HepG2 (cell line): ENCODE measurements around the gene MMP25. TPM values are rescaled to one million over a fixed set of nuclear protein-coding genes. Genes with fewer than 3 reads are reported as not detected.

Experiments
- BCL3 ChIP-seq: sonication (generic); formaldehyde crosslinking; IDR thresholded peaks from 2 replicates; pipeline ENCODE4 v1.5.1; 2020; ENCODE audit warnings: mild to moderate bottlenecking, missing genetic modification reagents, moderate library complexity
- ELF1 ChIP-seq: sonication (generic); formaldehyde crosslinking; IDR thresholded peaks from 2 replicates; pipeline ENCODE4 v1.4.0; 2020; ENCODE audit warnings: missing genetic modification reagents
- MAX ChIP-seq: IDR thresholded peaks from 2 replicates; pipeline ENCODE4 v1.6.1; 2012; ENCODE audit warnings: inconsistent platforms
- MYC ChIP-seq: sonication (generic); formaldehyde crosslinking; IDR thresholded peaks from 2 replicates; pipeline ENCODE4 v1.9.0; 2021; ENCODE audit warnings: missing genetic modification reagents, borderline replicate concordance
- MYNN ChIP-seq: sonication (generic); formaldehyde crosslinking; IDR thresholded peaks from 2 replicates; pipeline ENCODE4 v1.4.0; 2020; ENCODE audit warnings: mild to moderate bottlenecking, low read depth, missing genetic modification reagents
- NFE2 ChIP-seq: sonication (generic); formaldehyde crosslinking; IDR thresholded peaks from 2 replicates; pipeline ENCODE4 v1.4.0; 2020; ENCODE audit warnings: missing genetic modification reagents
- RARG ChIP-seq: sonication (generic); formaldehyde crosslinking; IDR thresholded peaks from 2 replicates; pipeline ENCODE4 v1.4.0; 2020; ENCODE audit warnings: low read depth, mild to moderate bottlenecking, missing genetic modification reagents
- RFX1 ChIP-seq: fragments of 450-650 bp; IDR thresholded peaks from 2 replicates; pipeline ENCODE4 v1.6.1; 2017
- RNF2 ChIP-seq: fragments of 450-650 bp; conservative IDR thresholded peaks from 2 replicates; pipeline ENCODE4 v1.6.1; 2016; ENCODE audit warnings: low read depth
- SMAD1 ChIP-seq: sonication (generic); formaldehyde crosslinking; IDR thresholded peaks from 2 replicates; pipeline ENCODE4 v1.4.0; 2020; ENCODE audit warnings: missing genetic modification reagents, low read depth, mild to moderate bottlenecking, borderline replicate concordance
- SMARCC2 ChIP-seq: fragments of 450-650 bp; IDR thresholded peaks from 2 replicates; pipeline ENCODE4 v1.6.1; 2017; ENCODE audit warnings: antibody characterized with exemption, mild to moderate bottlenecking
- SRSF9 ChIP-seq: fragments of 200-400 bp; formaldehyde crosslinking; IDR thresholded peaks from 2 replicates; pipeline ENCODE4 v1.6.1; 2018; ENCODE audit warnings: borderline replicate concordance, mild to moderate bottlenecking, low read depth, low read length; ENCODE audit not compliant: insufficient read depth, poor library complexity, severe bottlenecking
- TCF7L2 ChIP-seq: IDR thresholded peaks from 2 replicates; pipeline ENCODE4 v1.6.1; 2011; ENCODE audit warnings: mild to moderate bottlenecking, low read depth, low read length, moderate library complexity
- ZKSCAN5 ChIP-seq: sonication (generic); formaldehyde crosslinking; IDR thresholded peaks from 2 replicates; pipeline ENCODE4 v1.5.1; 2020; ENCODE audit warnings: mild to moderate bottlenecking, missing genetic modification reagents
- ZNF619 ChIP-seq: sonication (generic); formaldehyde crosslinking; IDR thresholded peaks from 2 replicates; pipeline ENCODE4 v1.4.0; 2020; ENCODE audit warnings: mild to moderate bottlenecking, missing genetic modification reagents
- ZNF687 ChIP-seq: sonication (generic); formaldehyde crosslinking; IDR thresholded peaks from 2 replicates; pipeline ENCODE4 v1.5.1; 2020; ENCODE audit warnings: mild to moderate bottlenecking, missing genetic modification reagents, moderate library complexity
- ZNF724P ChIP-seq: sonication (generic); formaldehyde crosslinking; IDR thresholded peaks from 2 replicates; pipeline ENCODE4 v1.8.0; 2022; ENCODE audit warnings: missing genetic modification reagents, borderline replicate concordance
- ZNF770 ChIP-seq: sonication (generic); formaldehyde crosslinking; IDR thresholded peaks from 2 replicates; pipeline ENCODE4 v1.5.0; 2020; ENCODE audit warnings: mild to moderate bottlenecking, missing genetic modification reagents
- ZNF772 ChIP-seq: sonication (generic); formaldehyde crosslinking; IDR thresholded peaks from 2 replicates; pipeline ENCODE4 v1.5.0; 2020; ENCODE audit warnings: mild to moderate bottlenecking, missing genetic modification reagents
- ZNF790 ChIP-seq: sonication (generic); formaldehyde crosslinking; IDR thresholded peaks from 2 replicates; pipeline ENCODE4 v1.8.0; 2022; ENCODE audit warnings: missing genetic modification reagents, mild to moderate bottlenecking, borderline replicate concordance
- ZNF816 ChIP-seq: sonication (generic); formaldehyde crosslinking; IDR thresholded peaks from 2 replicates; pipeline ENCODE4 v1.8.0; 2022; ENCODE audit warnings: missing genetic modification reagents, mild to moderate bottlenecking, borderline replicate concordance
- ZNF841 ChIP-seq: sonication (generic); formaldehyde crosslinking; IDR thresholded peaks from 2 replicates; pipeline ENCODE4 v1.8.1; 2023; ENCODE audit warnings: missing genetic modification reagents, borderline replicate concordance
- polyA plus RNA-seq, 8 experiments: library from polyadenylated mRNA; depleted of rRNA in 3 of 8; stranded (reverse) in 7 of 8; unstranded in 1 of 8; fragments of >200 nt; fragmentation: Illumina TruSeq in 4 of 8; extraction: Trizol in 4 of 8; gene quantifications; 2 replicates each; pipeline versions ENCODE4 v1.2.1 to v1.2.3, GENCODE V29; 2011 to 2016; ENCODE audit warnings: low read depth in 4 of 8, missing spikeins in 1 of 8, mixed read lengths in 1 of 8; ENCODE audit not compliant: insufficient read depth in 1 of 8
- total RNA-seq, 5 experiments: library from RNA; depleted of rRNA; stranded (reverse); fragments of >200 nt; fragmentation: Illumina TruSeq; extraction: Trizol; gene quantifications; 2 replicates each; pipeline ENCODE4 v1.2.3, GENCODE V29; 2016; ENCODE audit warnings: low read depth in 1 of 5

Gene MMP25
- total and polyA plus RNA-seq, 2 of the 13 experiments (the other 11 are each of a cell fraction or from before 2014, with no cell fraction given) = 0.04 to 0.08 TPM

GRCh38 chr16:3023669-3024478, 22.5 kb upstream of the MMP25 start, which contains the start of the genes HCFC1R1 and THOC6 (continued):
- TF ChIP-seq ZNF724P (CRISPR knock-in tag) (no peak), ZNF687 (peak; percentile 91), BCL3 (peak; percentile 90), MAX (peak; percentile 86), ZKSCAN5 (CRISPR knock-in tag) (peak; percentile 14; the same call in 1 of the 2 replicates), ZNF772 (CRISPR knock-in tag) (peak; percentile 90; the same call in 1 of the 2 replicates), MYNN (CRISPR knock-in tag) (no peak), ZNF770 (CRISPR knock-in tag) (0 out of 2 replicates have a peak, but pooled peaks have one; percentile 43), TCF7L2 (no peak), MYC (CRISPR knock-in tag) (peak; percentile 95), RNF2 (peak; percentile 65; the same call in 1 of the 2 replicates), RFX1 (no peak), SMARCC2 (no peak), ZNF619 (CRISPR knock-in tag) (0 out of 2 replicates have a peak, but pooled peaks have one; percentile 79), SRSF9 (no peak), ELF1 (peak; percentile 83), ZNF816 (no peak), SMAD1 (CRISPR knock-in tag) (0 out of 2 replicates have a peak, but pooled peaks have one; percentile 65), RARG (CRISPR knock-in tag) (no peak), NFE2 (CRISPR knock-in tag) (no peak), ZNF790 (CRISPR knock-in tag) (peak; percentile 88; the same call in 1 of the 2 replicates), ZNF841 (peak; percentile 45; the same call in 1 of the 2 replicates)
